Measurements from ENCODE around the gene INSL6.

DNA sequence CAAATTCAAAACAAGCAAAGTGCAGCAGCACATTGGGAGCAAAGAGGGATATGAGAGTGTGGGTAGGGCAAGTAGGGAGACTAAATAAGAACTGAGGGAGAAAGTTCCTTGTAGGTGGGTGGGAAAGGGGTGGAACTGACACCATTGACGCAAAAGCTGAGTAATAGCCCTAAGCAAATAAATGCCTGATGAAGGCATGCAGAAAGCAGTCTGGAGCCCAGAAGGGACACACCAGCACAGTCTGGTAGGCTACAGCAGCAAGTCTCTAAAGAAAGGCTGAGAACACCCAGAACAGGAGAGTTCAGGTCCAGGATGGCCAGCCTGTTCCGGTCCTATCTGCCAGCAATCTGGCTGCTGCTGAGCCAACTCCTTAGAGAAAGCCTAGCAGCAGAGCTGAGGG is 45.8 kb upstream of the INSL6 start, which contains the start of gene INSL4:
- TF ChIP-seq EZH2 (IDR thresholded peaks at IDR 0.05; ENCODE audit: borderline replicate concordance, low read length) = no peak
- TF ChIP-seq, protein P1, sequence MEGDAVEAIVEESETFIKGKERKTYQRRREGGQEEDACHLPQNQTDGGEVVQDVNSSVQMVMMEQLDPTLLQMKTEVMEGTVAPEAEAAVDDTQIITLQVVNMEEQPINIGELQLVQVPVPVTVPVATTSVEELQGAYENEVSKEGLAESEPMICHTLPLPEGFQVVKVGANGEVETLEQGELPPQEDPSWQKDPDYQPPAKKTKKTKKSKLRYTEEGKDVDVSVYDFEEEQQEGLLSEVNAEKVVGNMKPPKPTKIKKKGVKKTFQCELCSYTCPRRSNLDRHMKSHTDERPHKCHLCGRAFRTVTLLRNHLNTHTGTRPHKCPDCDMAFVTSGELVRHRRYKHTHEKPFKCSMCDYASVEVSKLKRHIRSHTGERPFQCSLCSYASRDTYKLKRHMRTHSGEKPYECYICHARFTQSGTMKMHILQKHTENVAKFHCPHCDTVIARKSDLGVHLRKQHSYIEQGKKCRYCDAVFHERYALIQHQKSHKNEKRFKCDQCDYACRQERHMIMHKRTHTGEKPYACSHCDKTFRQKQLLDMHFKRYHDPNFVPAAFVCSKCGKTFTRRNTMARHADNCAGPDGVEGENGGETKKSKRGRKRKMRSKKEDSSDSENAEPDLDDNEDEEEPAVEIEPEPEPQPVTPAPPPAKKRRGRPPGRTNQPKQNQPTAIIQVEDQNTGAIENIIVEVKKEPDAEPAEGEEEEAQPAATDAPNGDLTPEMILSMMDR (IDR thresholded peaks at IDR 0.05; ENCODE audit: low read length) = no peak

All from OCI-LY1 (cell line).